ENCODE data around the gene YIPF3.
A peak's percentile ranks its signal among the peaks of the same experiment; 100 is the strongest.
"Not testable (repeated sequence)": the region's sequence is repeated elsewhere in the genome, so short reads cannot be mapped to it uniquely, and the experiment has no call there.

YIPF3 gene

GRCh38 chr6:43509984-43510826 lies 6.5 kb downstream of the YIPF3 start, which contains the start of gene LRRC73:
Gene LRRC73 (minus strand): TSS chr6:43510346. CDS start chr6:43509785, 561 bp downstream.
- peak; percentile 77 for DNase-seq (ENCODE audit: low spot score)

GRCh38 chr6:43509142-43509983 lies 7.4 kb downstream of the YIPF3 start:
- DNase-seq (ENCODE audit: low spot score) = no peak

GRCh38 chr6:43508481-43509141 lies 8.1 kb downstream of the YIPF3 start:
- no peak for DNase-seq (ENCODE audit: low spot score)

- DNase-seq (ENCODE audit: low spot score) = peak; percentile 77
These were observed 9.9 kb downstream of the YIPF3 start for GRCh38 chr6:43506667-43507471.

GRCh38 chr6:43506171-43506570 lies 10.6 kb downstream of the YIPF3 start:
- no peak for DNase-seq (ENCODE audit: low spot score)

GRCh38 chr6:43505718-43506117 lies 11.0 kb downstream of the YIPF3 start:
- DNase-seq (ENCODE audit: low spot score) = no peak

GRCh38 chr6:43504756-43505593 lies 11.8 kb downstream of the YIPF3 start:
- no peak for DNase-seq (ENCODE audit: low spot score)

- no peak for DNase-seq (ENCODE audit: low spot score)
These were observed 13.3 kb downstream of the YIPF3 start for GRCh38 chr6:43503443-43503842.

- DNase-seq (ENCODE audit: low spot score) = no peak
These were observed 14.1 kb downstream of the YIPF3 start for GRCh38 chr6:43502666-43503065.

GRCh38 chr6:43500921-43501320 lies 15.8 kb downstream of the YIPF3 start:
- no peak for DNase-seq (ENCODE audit: low spot score)

GRCh38 chr6:43499028-43499815 lies 17.5 kb downstream of the YIPF3 start:
- no peak for DNase-seq (ENCODE audit: low spot score)

GRCh38 chr6:43498291-43498690 lies 18.4 kb downstream of the YIPF3 start:
- not testable (repeated sequence) for DNase-seq (ENCODE audit: low spot score)

GRCh38 chr6:43497689-43498088 lies 19.0 kb downstream of the YIPF3 start:
- DNase-seq (ENCODE audit: low spot score) = no peak

GRCh38 chr6:43497129-43497396 lies 19.7 kb downstream of the YIPF3 start:
- no peak for DNase-seq (ENCODE audit: low spot score)

GRCh38 chr6:43496370-43497128 lies 20.2 kb downstream of the YIPF3 start:
- no peak for DNase-seq (ENCODE audit: low spot score)

- no peak for DNase-seq (ENCODE audit: low spot score)
These were observed 21.3 kb downstream of the YIPF3 start for GRCh38 chr6:43495409-43495941.

- no peak for DNase-seq (ENCODE audit: low spot score)
These were observed 22.0 kb downstream of the YIPF3 start for GRCh38 chr6:43494766-43495165.

GRCh38 chr6:43494321-43494720 lies 22.4 kb downstream of the YIPF3 start:
- no peak for DNase-seq (ENCODE audit: low spot score)

- no peak for DNase-seq (ENCODE audit: low spot score)
These were observed 22.9 kb downstream of the YIPF3 start for GRCh38 chr6:43493833-43494232.

Data from germinal center (tissue), 1 donor.